CD4-positive, alpha-beta T cell treated with Interleukin-4 for 4 hours (primary cell): ENCODE results near the gene PDYN.

ENCODE experiments used
- DNase-seq: peaks from one replicate; pipeline ENCODE4 v3.0.0-alpha.2; 2020

Gene PDYN

GRCh38 chr20:1992359-1993110, 1.3 kb downstream of the PDYN start:
- DNase-seq = no peak

- DNase-seq = no peak
Observed at GRCh38 chr20:1987826-1988225, 6.0 kb downstream of the PDYN start.

GRCh38 chr20:1983301-1983700, 10.6 kb downstream of the PDYN start:
- DNase-seq = no peak

GRCh38 chr20:1982686-1983085, 11.2 kb downstream of the PDYN start:
- no peak for DNase-seq

- no peak for DNase-seq
Observed at GRCh38 chr20:1979106-1979778, 14.6 kb downstream of the PDYN start.

- DNase-seq = no peak
Observed at GRCh38 chr20:1975291-1975690, 18.6 kb downstream of the PDYN start.

- DNase-seq = no peak
Observed at GRCh38 chr20:1973601-1974440, 20.0 kb downstream of the PDYN start.

GRCh38 chr20:1971893-1972586, 21.8 kb downstream of the PDYN start:
- DNase-seq = no peak

GRCh38 chr20:1968964-1969363, 24.9 kb downstream of the PDYN start:
- no peak for DNase-seq

- peak; percentile 47 for DNase-seq
Observed at GRCh38 chr20:1965520-1966351, 28.1 kb downstream of the PDYN start.

- DNase-seq = no peak
Observed at GRCh38 chr20:1964659-1965405, 29.0 kb downstream of the PDYN start.

GRCh38 chr20:1964061-1964460, 29.8 kb downstream of the PDYN start:
- no peak for DNase-seq

- no peak for DNase-seq
Observed at GRCh38 chr20:1961374-1961773, 32.5 kb downstream of the PDYN start.

GRCh38 chr20:1959156-1959555, 34.7 kb downstream of the PDYN start:
- DNase-seq = no peak

GRCh38 chr20:1958426-1958825, 35.4 kb downstream of the PDYN start:
- DNase-seq = no peak

- DNase-seq = no peak
Observed at GRCh38 chr20:1955217-1955616, 38.6 kb downstream of the PDYN start.

- DNase-seq = no peak
Observed at GRCh38 chr20:1953621-1954020, 40.2 kb downstream of the PDYN start.

GRCh38 chr20:1952737-1953530, 40.9 kb downstream of the PDYN start:
- no peak for DNase-seq

GRCh38 chr20:1951436-1952115, 42.3 kb downstream of the PDYN start:
- no peak for DNase-seq

GRCh38 chr20:1950836-1951235, 43.0 kb downstream of the PDYN start:
- DNase-seq = no peak
